ENCODE data around the gene DYNLT2.

Gene DYNLT2

GRCh38 chr6:169738204-169738975 lies 13.0 kb downstream of the DYNLT2 start:
- Histone ChIP-seq H3K9me3 (ENCODE audit: control extremely low read depth in 1 of 5, control insufficient read depth in 4 of 5, insufficient read depth in 2 of 5, low read depth in 1 of 5, low read length in 4 of 5) (no peaks in the 10 kb centered on the region), H3K27ac (ENCODE audit: insufficient read depth in 1 of 2, low read depth in 1 of 2, low read length in 2 of 2, poor library complexity in 1 of 2, severe bottlenecking in 2 of 2) (no peak overlapping the region), H3K27me3 (replicated peaks in 2 of 5; ENCODE audit: control insufficient read depth in 4 of 5, insufficient read depth in 5 of 5, low read length in 4 of 5) (no peaks in the 10 kb centered on the region), H3K36me3 (ENCODE audit: control insufficient read depth in 4 of 4, insufficient read depth in 4 of 4, low read length in 3 of 4) (no peaks in the 10 kb centered on the region), H3K4me1 (ENCODE audit: control extremely low read depth in 1 of 4, control insufficient read depth in 4 of 4, insufficient read depth in 4 of 4, low read length in 3 of 4) (no peaks in the 10 kb centered on the region), H3K4me3 (ENCODE audit: control insufficient read depth in 1 of 7, extremely low read depth in 1 of 7, insufficient read depth in 4 of 7, low read depth in 2 of 7, low read length in 6 of 7) (no peak overlapping the region)
- 95% methylated on average over 7 of the region's 9 CpGs for WGBS (ENCODE audit: insufficient coverage)
- CTCF ChIA-PET = no interaction called here
- no peak for DNase-seq
- POLR2A ChIA-PET = no interaction called here

DNA sequence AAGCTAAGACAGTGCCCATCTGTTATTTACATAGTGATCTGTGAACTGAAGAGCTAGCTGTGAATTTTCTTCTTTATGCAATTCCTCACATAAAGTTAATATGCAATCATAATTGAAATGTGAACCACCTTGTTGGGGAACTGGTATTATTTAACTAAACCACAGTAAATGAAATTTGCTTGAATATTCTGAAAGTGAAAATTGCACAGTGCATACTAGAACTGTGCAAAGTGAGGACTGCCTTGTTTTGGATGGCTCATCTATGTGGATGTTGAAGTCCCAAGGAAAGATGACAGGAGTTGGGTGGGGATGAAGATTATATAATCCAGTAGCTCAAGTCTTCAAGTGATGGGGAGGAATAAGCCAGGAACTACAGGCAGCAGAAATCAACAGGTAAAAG lies 21.4 kb downstream of the DYNLT2 start:
- H3K4me3 ChIP-seq (ENCODE audit: control insufficient read depth in 1 of 7, extremely low read depth in 1 of 7, insufficient read depth in 4 of 7, low read depth in 2 of 7, low read length in 6 of 7) = no peak overlapping the region
- CTCF ChIA-PET = no interaction called here
- no peak overlapping the region for H3K27ac ChIP-seq (ENCODE audit: insufficient read depth in 1 of 2, low read depth in 1 of 2, low read length in 2 of 2, poor library complexity in 1 of 2, severe bottlenecking in 2 of 2)
- no peaks in the 10 kb centered on the region for H3K9me3 ChIP-seq (ENCODE audit: control extremely low read depth in 1 of 5, control insufficient read depth in 4 of 5, insufficient read depth in 2 of 5, low read depth in 1 of 5, low read length in 4 of 5)
- POLR2A ChIA-PET = no interaction called here
- H3K4me1 ChIP-seq (ENCODE audit: control extremely low read depth in 1 of 4, control insufficient read depth in 4 of 4, insufficient read depth in 4 of 4, low read length in 3 of 4) = peaks cover 6 to 9% (median 9%) of the 10 kb centered on the region in 4 experiments
- no peak for DNase-seq
- H3K27me3 ChIP-seq (replicated peaks in 2 of 5; ENCODE audit: control insufficient read depth in 4 of 5, insufficient read depth in 5 of 5, low read length in 4 of 5) = no peaks in the 10 kb centered on the region
- no peaks in the 10 kb centered on the region for H3K36me3 ChIP-seq (ENCODE audit: control insufficient read depth in 4 of 4, insufficient read depth in 4 of 4, low read length in 3 of 4)

- Histone ChIP-seq H3K4me1 (ENCODE audit: control extremely low read depth in 1 of 4, control insufficient read depth in 4 of 4, insufficient read depth in 4 of 4, low read length in 3 of 4) (peaks cover 11 to 26% (median 21%) of the 10 kb centered on the region in 4 experiments), H3K9me3 (ENCODE audit: control extremely low read depth in 1 of 5, control insufficient read depth in 4 of 5, insufficient read depth in 2 of 5, low read depth in 1 of 5, low read length in 4 of 5) (no peaks in the 10 kb centered on the region), H3K27me3 (replicated peaks in 2 of 5; ENCODE audit: control insufficient read depth in 4 of 5, insufficient read depth in 5 of 5, low read length in 4 of 5) (no peaks in the 10 kb centered on the region), H3K27ac (ENCODE audit: insufficient read depth in 1 of 2, low read depth in 1 of 2, low read length in 2 of 2, poor library complexity in 1 of 2, severe bottlenecking in 2 of 2) (no peak overlapping the region), H3K36me3 (ENCODE audit: control insufficient read depth in 4 of 4, insufficient read depth in 4 of 4, low read length in 3 of 4) (no peaks in the 10 kb centered on the region), H3K4me3 (ENCODE audit: control insufficient read depth in 1 of 7, extremely low read depth in 1 of 7, insufficient read depth in 4 of 7, low read depth in 2 of 7, low read length in 6 of 7) (no peak overlapping the region)
- DNase-seq = no peak
- ChIA-PET CTCF (interaction anchor here (1.0 to 1.3 kb wide), 3 partner anchors 8 to 25 kb away, joined by 3 to 4 read pairs (median 4); partner anchors contain the start of genes DYNLT2 and ERMARD), POLR2A (interaction anchor here (0.7 kb wide), 1 partner anchor 279 kb away, joined by 3 read pairs; no protein-coding TSS in a partner anchor)
Observed at GRCh38 chr6:169726963-169727362, 24.4 kb downstream of the DYNLT2 start.

DNA sequence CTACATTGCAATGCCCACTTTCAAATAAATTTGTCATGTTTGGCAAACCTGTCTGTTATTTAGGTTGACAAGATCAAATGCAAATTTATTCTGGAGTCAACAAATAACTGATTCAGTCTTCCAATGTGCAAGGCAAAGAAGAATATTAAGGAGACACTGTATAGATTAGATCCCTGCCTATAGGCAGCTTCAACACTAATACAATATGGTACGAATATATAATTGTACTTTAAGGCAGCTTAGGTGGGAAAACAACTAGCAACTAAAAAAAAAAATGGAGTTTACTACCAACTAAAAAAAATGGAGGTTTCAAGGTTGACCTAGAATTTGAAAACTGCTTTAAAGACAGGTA lies 25.3 kb downstream of the DYNLT2 start:
- peaks cover 13 to 35% (median 27%) of the 10 kb centered on the region in 4 experiments for H3K4me1 ChIP-seq (ENCODE audit: control extremely low read depth in 1 of 4, control insufficient read depth in 4 of 4, insufficient read depth in 4 of 4, low read length in 3 of 4)
- no CpG with 5 or more reads among the region's 1 CpG for WGBS (ENCODE audit: insufficient coverage)
- no peaks in the 10 kb centered on the region for H3K9me3 ChIP-seq (ENCODE audit: control extremely low read depth in 1 of 5, control insufficient read depth in 4 of 5, insufficient read depth in 2 of 5, low read depth in 1 of 5, low read length in 4 of 5)
- H3K27me3 ChIP-seq (replicated peaks in 2 of 5; ENCODE audit: control insufficient read depth in 4 of 5, insufficient read depth in 5 of 5, low read length in 4 of 5) = no peaks in the 10 kb centered on the region
- ChIA-PET CTCF (interaction anchor here (1.0 to 1.7 kb wide), 4 partner anchors 9 to 27 kb away, joined by 3 to 6 read pairs (median 4); partner anchors contain the start of genes DYNLT2 and ERMARD), POLR2A (no interaction called here)
- DNase-seq = no peak
- H3K36me3 ChIP-seq (ENCODE audit: control insufficient read depth in 4 of 4, insufficient read depth in 4 of 4, low read length in 3 of 4) = no peaks in the 10 kb centered on the region
- no peak overlapping the region for H3K4me3 ChIP-seq (ENCODE audit: control insufficient read depth in 1 of 7, extremely low read depth in 1 of 7, insufficient read depth in 4 of 7, low read depth in 2 of 7, low read length in 6 of 7)
- no peak overlapping the region for H3K27ac ChIP-seq (ENCODE audit: insufficient read depth in 1 of 2, low read depth in 1 of 2, low read length in 2 of 2, poor library complexity in 1 of 2, severe bottlenecking in 2 of 2)

DNA sequence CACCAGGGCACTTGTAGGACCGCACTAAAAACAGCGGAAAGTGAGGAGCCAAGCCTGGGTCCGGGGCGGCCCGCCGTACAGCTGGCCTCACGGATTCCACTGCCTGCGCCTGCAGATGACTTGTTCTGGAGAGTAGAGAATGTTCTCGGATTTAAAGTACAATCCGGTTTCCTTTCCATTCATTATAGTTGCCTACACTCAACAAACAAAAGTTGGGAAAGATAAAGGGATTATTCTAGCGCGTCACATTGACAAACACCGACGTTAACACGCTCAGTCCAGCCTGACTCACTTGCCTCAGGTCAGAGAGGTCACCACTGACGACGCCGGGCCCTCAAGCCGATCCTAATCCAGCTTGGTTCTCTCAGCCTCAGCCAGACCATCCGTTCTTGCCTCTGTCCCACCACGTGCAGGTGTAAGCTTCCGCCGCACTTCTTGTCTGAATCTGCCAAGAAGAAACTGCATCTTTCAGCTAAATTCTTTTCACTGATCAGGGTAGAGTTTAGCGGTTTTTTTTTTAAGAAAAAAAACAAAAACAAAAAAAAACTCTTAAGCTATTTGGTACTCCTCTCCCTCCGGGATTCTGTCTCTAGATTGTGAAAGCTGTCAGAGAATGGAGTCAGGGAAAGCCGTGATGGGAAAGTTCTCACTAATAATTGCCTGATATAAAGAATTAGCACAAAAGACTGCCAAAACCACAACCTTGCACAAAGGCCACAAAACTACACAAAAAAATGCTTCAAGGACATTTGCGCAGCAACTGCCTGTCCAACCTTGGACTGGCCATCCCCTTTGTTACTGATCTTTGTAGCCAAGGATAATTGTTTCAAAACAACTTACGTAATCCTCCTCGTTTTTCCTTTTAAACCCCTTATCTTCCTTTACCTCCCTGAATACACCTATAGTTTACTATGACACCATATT lies 26.0 kb downstream of the DYNLT2 start:
- CTCF ChIA-PET = interaction anchor here (1.2 to 1.7 kb wide), 3 partner anchors 9 to 28 kb away, joined by 3 to 6 read pairs (median 3); partner anchors contain the start of genes DYNLT2 and ERMARD
- Histone ChIP-seq H3K27me3 (replicated peaks in 2 of 5; ENCODE audit: control insufficient read depth in 4 of 5, insufficient read depth in 5 of 5, low read length in 4 of 5) (no peaks in the 10 kb centered on the region), H3K36me3 (ENCODE audit: control insufficient read depth in 4 of 4, insufficient read depth in 4 of 4, low read length in 3 of 4) (no peaks in the 10 kb centered on the region), H3K27ac (ENCODE audit: insufficient read depth in 1 of 2, low read depth in 1 of 2, low read length in 2 of 2, poor library complexity in 1 of 2, severe bottlenecking in 2 of 2) (peak overlapping the region in 1 of 2 experiments; percentile 43), H3K9me3 (ENCODE audit: control extremely low read depth in 1 of 5, control insufficient read depth in 4 of 5, insufficient read depth in 2 of 5, low read depth in 1 of 5, low read length in 4 of 5) (no peaks in the 10 kb centered on the region), H3K4me3 (ENCODE audit: control insufficient read depth in 1 of 7, extremely low read depth in 1 of 7, insufficient read depth in 4 of 7, low read depth in 2 of 7, low read length in 6 of 7) (peak overlapping the region; percentile 64 to 83 (median 78)), H3K4me1 (ENCODE audit: control extremely low read depth in 1 of 4, control insufficient read depth in 4 of 4, insufficient read depth in 4 of 4, low read length in 3 of 4) (peaks cover 13 to 38% (median 27%) of the 10 kb centered on the region in 4 experiments)
- POLR2A ChIA-PET = interaction anchor here (1.4 to 2.9 kb wide), 2 partner anchors 23 to 27 kb away, joined by 5 to 13 read pairs; partner anchors contain the start of genes C6orf120, DYNLT2, ERMARD and WDR27
- 32% methylated on average over 16 of the region's 29 CpGs for WGBS (ENCODE audit: insufficient coverage)
- peak; percentile 19 to 52 (median 37) for DNase-seq

- H3K9me3 ChIP-seq (ENCODE audit: control extremely low read depth in 1 of 5, control insufficient read depth in 4 of 5, insufficient read depth in 2 of 5, low read depth in 1 of 5, low read length in 4 of 5) = no peaks in the 10 kb centered on the region
- ChIA-PET POLR2A (interaction anchor here (1.4 to 2.9 kb wide), 2 partner anchors 22 to 27 kb away, joined by 5 to 13 read pairs; partner anchors contain the start of genes C6orf120, DYNLT2, ERMARD and WDR27), CTCF (interaction anchor here (1.2 to 1.7 kb wide), 3 partner anchors 10 to 29 kb away, joined by 3 to 6 read pairs (median 3); partner anchors contain the start of genes DYNLT2 and ERMARD)
- DNase-seq = peak; percentile 63 to 83 (median 78)
- peaks cover 0 to 2% (median 0%) of the 10 kb centered on the region in 4 experiments for H3K36me3 ChIP-seq (ENCODE audit: control insufficient read depth in 4 of 4, insufficient read depth in 4 of 4, low read length in 3 of 4)
- H3K27ac ChIP-seq (ENCODE audit: insufficient read depth in 1 of 2, low read depth in 1 of 2, low read length in 2 of 2, poor library complexity in 1 of 2, severe bottlenecking in 2 of 2) = peak within 1 kb of the TSS; percentile 66 to 87
- H3K4me1 ChIP-seq (ENCODE audit: control extremely low read depth in 1 of 4, control insufficient read depth in 4 of 4, insufficient read depth in 4 of 4, low read length in 3 of 4) = peaks cover 13 to 38% (median 27%) of the 10 kb centered on the region in 4 experiments
- H3K4me3 ChIP-seq (ENCODE audit: control insufficient read depth in 1 of 7, extremely low read depth in 1 of 7, insufficient read depth in 4 of 7, low read depth in 2 of 7, low read length in 6 of 7) = peak within 1 kb of the TSS; percentile 78 to 89 (median 82)
- no peaks in the 10 kb centered on the region for H3K27me3 ChIP-seq (replicated peaks in 2 of 5; ENCODE audit: control insufficient read depth in 4 of 5, insufficient read depth in 5 of 5, low read length in 4 of 5)
- WGBS (ENCODE audit: insufficient coverage) = under 1% methylated on average over 56 of the region's 89 CpGs
Observed at GRCh38 chr6:169724494-169725124, 26.8 kb downstream of the DYNLT2 start, which contains the start of gene PHF10. PHF10 (minus strand) TSS chr6:169724500; CDS start chr6:169723931, 569 bp downstream.

All from common myeloid progenitor, CD34-positive (primary cell).